Effector memory CD4-positive, alpha-beta T cell (primary cell): Measurements from ENCODE around the gene DHRS13.
A peak's percentile ranks its signal among the peaks of the same experiment; 100 is the strongest.
"Not testable (repeated sequence)": the region's sequence is repeated elsewhere in the genome, so short reads cannot be mapped to it uniquely, and the experiment has no call there.

Experiments used
- DNase-seq, 3 donors: peaks; one replicate each; pipeline ENCODE4 v3.0.0-alpha.2; 2020
- H3K27ac ChIP-seq: 2 replicates; pipeline ENCODE4 v1.7.0; 2013; ENCODE audit warnings: mild to moderate bottlenecking, low read length, moderate library complexity; ENCODE audit not compliant: insufficient read depth, poor library complexity, severe bottlenecking
- H3K27me3 ChIP-seq: replicated peaks from 2 replicates; pipeline ENCODE4 v1.7.0; 2013; ENCODE audit warnings: mild to moderate bottlenecking, low read length; ENCODE audit not compliant: insufficient read depth, control insufficient read depth, poor library complexity, severe bottlenecking
- H3K36me3 ChIP-seq: 2 replicates; pipeline ENCODE4 v1.7.0; 2013; ENCODE audit warnings: mild to moderate bottlenecking, low read length, moderate library complexity; ENCODE audit not compliant: control insufficient read depth, insufficient read depth
- H3K4me1 ChIP-seq: 2 replicates; pipeline ENCODE4 v1.7.0; 2013; ENCODE audit warnings: low read length, mild to moderate bottlenecking; ENCODE audit not compliant: control insufficient read depth, insufficient read depth, poor library complexity, severe bottlenecking
- H3K4me3 ChIP-seq: 2 replicates; pipeline ENCODE4 v1.7.0; 2013; ENCODE audit warnings: low read length, low read depth, mild to moderate bottlenecking; ENCODE audit not compliant: insufficient read depth, poor library complexity, severe bottlenecking
- H3K9me3 ChIP-seq: 2 replicates; pipeline ENCODE4 v1.7.0; 2013; ENCODE audit warnings: mild to moderate bottlenecking, low read length, moderate library complexity; ENCODE audit not compliant: control insufficient read depth

DHRS13 gene

DNA sequence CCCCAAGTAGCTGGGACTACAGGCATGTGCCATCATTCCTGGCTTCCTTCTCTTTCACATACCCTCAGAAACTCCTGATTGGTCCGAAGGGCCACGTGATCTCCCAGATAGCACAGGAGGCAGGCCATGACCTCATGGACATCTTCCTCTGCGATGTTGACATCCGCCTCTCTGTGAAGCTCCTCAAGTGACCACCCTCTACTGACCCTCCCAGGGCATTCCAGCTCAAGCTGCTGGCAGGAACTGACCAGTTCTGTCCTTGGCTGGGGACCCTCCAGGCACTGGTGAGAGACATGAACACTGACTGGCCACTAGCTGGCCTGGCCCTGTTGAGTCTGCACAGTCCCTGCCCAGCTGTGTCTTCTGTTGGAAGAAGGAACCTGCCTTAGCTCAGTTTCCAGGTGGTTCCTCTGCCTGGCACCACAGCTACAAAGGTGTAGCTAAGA, 42.5 kb downstream of the DHRS13 start:
- Histone ChIP-seq H3K4me3 (no peak overlapping the region), H3K27ac (no peak overlapping the region)

GRCh38 chr17:28858801-28859355, 44.0 kb downstream of the DHRS13 start:
- Histone ChIP-seq H3K27me3 (no peaks in the 10 kb centered on the region), H3K4me3 (no peak overlapping the region), H3K36me3 (peaks cover 28% of the 10 kb centered on the region), H3K27ac (no peak overlapping the region), H3K9me3 (no peaks in the 10 kb centered on the region), H3K4me1 (peaks cover 11% of the 10 kb centered on the region)
- DNase-seq = no peak

More for the DNA sequence above, 42.5 kb downstream of the DHRS13 start:
- no peak for DNase-seq
- Histone ChIP-seq H3K9me3 (no peaks in the 10 kb centered on the region), H3K27me3 (no peaks in the 10 kb centered on the region), H3K36me3 (peaks cover 28% of the 10 kb centered on the region), H3K4me1 (peaks cover 5% of the 10 kb centered on the region)

DNA sequence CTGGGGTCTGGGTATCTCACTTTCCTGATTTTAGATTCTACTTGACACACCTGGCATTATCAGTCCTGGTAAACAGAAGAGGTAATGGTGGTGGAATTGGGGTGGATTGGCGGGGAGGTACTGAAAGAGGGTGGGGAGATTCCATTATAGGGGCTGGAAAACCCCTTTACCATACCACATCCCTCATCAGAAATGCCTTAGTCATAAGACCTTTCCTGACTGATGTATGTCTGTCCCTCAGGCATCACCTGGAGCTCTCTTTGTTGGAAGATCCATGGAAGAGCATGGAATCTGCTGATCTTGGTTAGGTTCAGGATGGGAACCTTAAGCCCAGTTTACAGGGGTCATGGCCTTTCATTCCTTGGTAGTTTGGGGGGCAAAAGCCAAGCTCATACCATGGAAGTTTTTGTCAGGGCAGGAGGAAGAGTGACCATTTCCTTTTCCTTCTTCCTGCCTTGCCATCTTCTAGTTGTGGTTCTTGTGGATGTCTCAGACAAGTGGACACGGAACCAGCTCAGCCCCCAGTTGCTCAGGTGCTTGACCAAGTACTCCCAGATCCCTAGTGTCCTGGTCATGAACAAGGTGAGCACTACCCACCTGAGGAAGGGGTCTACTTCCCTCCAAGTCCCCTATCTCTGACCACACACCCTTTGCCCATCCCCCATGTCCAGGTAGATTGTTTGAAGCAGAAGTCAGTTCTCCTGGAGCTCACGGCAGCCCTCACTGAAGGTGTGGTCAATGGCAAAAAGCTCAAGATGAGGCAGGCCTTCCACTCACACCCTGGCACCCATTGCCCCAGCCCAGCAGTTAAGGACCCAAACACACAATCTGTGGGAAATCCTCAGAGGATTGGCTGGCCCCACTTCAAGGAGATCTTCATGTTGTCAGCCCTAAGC, 44.7 kb downstream of the DHRS13 start:
- Histone ChIP-seq H3K27ac (no peak overlapping the region), H3K9me3 (no peaks in the 10 kb centered on the region), H3K36me3 (peaks cover 28% of the 10 kb centered on the region), H3K27me3 (no peaks in the 10 kb centered on the region), H3K4me1 (peaks cover 11% of the 10 kb centered on the region), H3K4me3 (no peak overlapping the region)
- DNase-seq = no peak

- Histone ChIP-seq H3K27ac (no peak overlapping the region), H3K36me3 (peaks cover 28% of the 10 kb centered on the region), H3K4me3 (no peak overlapping the region), H3K27me3 (no peaks in the 10 kb centered on the region), H3K9me3 (no peaks in the 10 kb centered on the region), H3K4me1 (peaks cover 11% of the 10 kb centered on the region)
- no peak for DNase-seq
These were observed 46.8 kb downstream of the DHRS13 start for GRCh38 chr17:28856028-28856574.

DNA sequence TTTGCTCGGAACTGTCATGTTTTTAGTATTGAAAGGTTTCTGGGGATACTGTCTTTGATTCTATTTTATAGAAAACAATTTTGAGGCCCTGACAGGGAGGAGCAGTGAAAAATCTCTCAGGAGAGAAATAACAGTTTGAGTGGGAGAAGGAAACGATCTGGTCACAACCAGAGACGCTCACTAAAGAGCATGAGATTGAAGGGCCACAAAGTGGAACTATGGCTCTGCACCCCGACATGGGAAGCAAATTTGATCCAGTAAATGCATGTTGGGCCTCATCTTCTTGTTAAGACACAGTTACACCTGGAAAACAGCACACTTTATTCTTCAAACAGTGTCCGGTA, 47.6 kb downstream of the DHRS13 start:
- H3K4me1 ChIP-seq = peaks cover 11% of the 10 kb centered on the region
- DNase-seq = no peak
- no peaks in the 10 kb centered on the region for H3K9me3 ChIP-seq
- H3K27ac ChIP-seq = peak overlapping the region; percentile 72
- peaks cover 24% of the 10 kb centered on the region for H3K36me3 ChIP-seq
- H3K27me3 ChIP-seq = no peaks in the 10 kb centered on the region
- peak overlapping the region; percentile 71 for H3K4me3 ChIP-seq

- Histone ChIP-seq H3K36me3 (peaks cover 20% of the 10 kb centered on the region), H3K4me3 (peak within 1 kb of the TSS; percentile 71), H3K4me1 (peaks cover 11% of the 10 kb centered on the region), H3K27ac (peak within 1 kb of the TSS; percentile 72), H3K27me3 (no peaks in the 10 kb centered on the region), H3K9me3 (no peaks in the 10 kb centered on the region)
- peak; percentile 68 to 74 (median 73) for DNase-seq
These were observed 48.2 kb downstream of the DHRS13 start, which contains the start of gene ERAL1 for GRCh38 chr17:28854457-28855335. ERAL1 (plus strand) TSS chr17:28855016; CDS start chr17:28855035, 19 bp downstream.

- no peaks in the 10 kb centered on the region for H3K27me3 ChIP-seq
- no peaks in the 10 kb centered on the region for H3K9me3 ChIP-seq
- H3K4me3 ChIP-seq = no peak overlapping the region
- H3K4me1 ChIP-seq = peaks cover 11% of the 10 kb centered on the region
- DNase-seq = no peak
- peaks cover 8% of the 10 kb centered on the region for H3K36me3 ChIP-seq
- H3K27ac ChIP-seq = no peak overlapping the region
These were observed 49.6 kb downstream of the DHRS13 start for GRCh38 chr17:28853295-28853694.

DNA sequence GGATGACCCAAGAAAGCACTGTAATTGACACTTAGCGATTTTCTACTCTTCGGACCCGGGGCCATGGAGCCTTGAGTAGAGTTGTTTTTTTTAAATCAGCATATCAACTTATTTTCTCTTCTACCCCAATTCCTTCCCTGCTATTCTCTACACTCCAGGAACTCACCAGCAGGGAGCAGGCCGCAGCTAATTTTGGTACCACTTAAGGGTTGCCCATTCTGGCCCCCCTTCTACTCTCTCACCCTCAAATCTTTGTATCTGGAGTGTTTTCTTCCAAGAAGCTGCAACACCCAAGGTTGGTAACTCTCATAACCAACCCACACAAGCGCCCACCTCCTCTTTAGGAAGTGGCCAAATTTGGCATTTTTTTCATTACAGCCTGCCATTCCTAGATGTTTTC, 53.6 kb downstream of the DHRS13 start:
- peaks cover 2% of the 10 kb centered on the region for H3K4me1 ChIP-seq
- H3K9me3 ChIP-seq = no peaks in the 10 kb centered on the region
- H3K27me3 ChIP-seq = no peaks in the 10 kb centered on the region
- no peak for DNase-seq
- no peaks in the 10 kb centered on the region for H3K36me3 ChIP-seq
- H3K27ac ChIP-seq = no peak overlapping the region
- no peak overlapping the region for H3K4me3 ChIP-seq

DNA sequence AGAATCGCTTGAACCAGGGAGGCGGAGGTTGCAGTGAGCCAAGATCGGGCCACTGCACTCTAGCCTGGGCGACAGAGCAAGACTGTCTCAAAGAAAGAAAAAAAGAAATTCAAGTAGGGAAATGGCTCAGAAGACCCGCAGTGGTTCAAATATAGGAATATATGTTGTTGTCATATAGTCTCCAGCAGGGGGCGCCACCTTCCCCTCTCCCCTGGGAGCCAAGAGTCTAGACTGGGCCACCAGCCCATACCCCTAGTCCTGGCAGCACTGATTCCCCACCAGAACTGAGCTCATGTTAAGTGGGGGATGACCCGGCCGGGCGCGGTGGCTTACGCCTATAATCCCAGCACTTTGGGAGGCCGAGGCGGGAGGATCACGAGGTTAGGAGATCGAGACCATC, 54.2 kb downstream of the DHRS13 start:
- not testable (repeated sequence) for H3K27me3 ChIP-seq, H3K9me3 ChIP-seq, H3K4me3 ChIP-seq, H3K27ac ChIP-seq, H3K36me3 ChIP-seq, H3K4me1 ChIP-seq
- DNase-seq = peak in 2 of 3 donors; percentile 14 to 27
